ENCODE measurements around the gene DNM3. TPM values are rescaled to one million over a fixed set of nuclear protein-coding genes. Genes with fewer than 3 reads are reported as not detected.
A peak's percentile ranks its signal among the peaks of the same experiment; 100 is the strongest.

Gene DNM3
- total RNA-seq, 2 experiments from 2014 or later = 1.5 to 1.6 TPM

GRCh38 chr1:172398970-172399755 lies 557.9 kb downstream of the DNM3 start:
- ChIA-PET POLR2A (interaction anchor here (0.6 kb wide), 1 partner anchor 54 kb away, joined by 3 read pairs; no protein-coding TSS in a partner anchor), CTCF (interaction anchor here (0.6 to 6.6 kb wide), 40 partner anchors 9 to 599 kb away, joined by 3 to 56 read pairs (median 4); partner anchors contain the start of gene PIGC)
- peaks cover 9% of the 10 kb centered on the region for H3K36me3 Mint-ChIP-seq (ENCODE audit: low read depth)
- H3K4me1 Mint-ChIP-seq (ENCODE audit: low read depth) = peaks cover 64% of the 10 kb centered on the region
- ATAC-seq (no peak), DNase-seq (peak; percentile 31)
- no peaks in the 10 kb centered on the region for H3K27me3 Mint-ChIP-seq (ENCODE audit: low read depth)
- peak overlapping the region; percentile 31 for H3K4me3 Mint-ChIP-seq
- peak overlapping the region; percentile 63 for H3K27ac Mint-ChIP-seq
- H3K9me3 Mint-ChIP-seq (ENCODE audit: insufficient read depth) = no peaks in the 10 kb centered on the region

- Mint-ChIP-seq H3K4me1 (ENCODE audit: low read depth) (peaks cover 56% of the 10 kb centered on the region), H3K36me3 (ENCODE audit: low read depth) (peaks cover 3% of the 10 kb centered on the region), H3K27ac (no peak overlapping the region), H3K4me3 (no peak overlapping the region), H3K9me3 (ENCODE audit: insufficient read depth) (no peaks in the 10 kb centered on the region), H3K27me3 (ENCODE audit: low read depth) (no peaks in the 10 kb centered on the region)
- DNase-seq (no peak), ATAC-seq (no peak)
- CTCF ChIA-PET = interaction anchor here (0.6 to 6.6 kb wide), 44 partner anchors 8 to 755 kb away, joined by 3 to 56 read pairs (median 4); partner anchors contain the start of gene PIGC
- POLR2A ChIA-PET = interaction anchor here (0.6 kb wide), 1 partner anchor 55 kb away, joined by 3 read pairs; no protein-coding TSS in a partner anchor
These were observed 558.7 kb downstream of the DNM3 start for GRCh38 chr1:172399756-172400721.

- POLR2A ChIA-PET = no interaction called here
- no peak for DNase-seq
- Mint-ChIP-seq H3K4me1 (ENCODE audit: low read depth) (peaks cover 49% of the 10 kb centered on the region), H3K9me3 (ENCODE audit: insufficient read depth) (no peaks in the 10 kb centered on the region), H3K36me3 (ENCODE audit: low read depth) (peaks cover 3% of the 10 kb centered on the region), H3K27me3 (ENCODE audit: low read depth) (no peaks in the 10 kb centered on the region), H3K27ac (no peak overlapping the region), H3K4me3 (no peak overlapping the region)
- no peak for ATAC-seq
- CTCF ChIA-PET = interaction anchor here (0.7 to 6.6 kb wide), 17 partner anchors 11 to 756 kb away, joined by 3 to 56 read pairs (median 4); partner anchors contain the start of gene PIGC
These were observed 559.4 kb downstream of the DNM3 start for GRCh38 chr1:172400722-172401105.

GRCh38 chr1:172401477-172401876 lies 560.2 kb downstream of the DNM3 start:
- DNase-seq = no peak
- no peaks in the 10 kb centered on the region for H3K36me3 Mint-ChIP-seq (ENCODE audit: low read depth)
- POLR2A ChIA-PET = no interaction called here
- no peak for ATAC-seq
- no peaks in the 10 kb centered on the region for H3K27me3 Mint-ChIP-seq (ENCODE audit: low read depth)
- H3K4me3 Mint-ChIP-seq = no peak overlapping the region
- no peaks in the 10 kb centered on the region for H3K9me3 Mint-ChIP-seq (ENCODE audit: insufficient read depth)
- H3K4me1 Mint-ChIP-seq (ENCODE audit: low read depth) = peaks cover 44% of the 10 kb centered on the region
- CTCF ChIA-PET = interaction anchor here (0.9 to 6.6 kb wide), 9 partner anchors 10 to 757 kb away, joined by 3 to 56 read pairs (median 9); partner anchors contain the start of gene PIGC
- H3K27ac Mint-ChIP-seq = no peak overlapping the region

- ATAC-seq (no peak), DNase-seq (no peak)
- Mint-ChIP-seq H3K4me3 (no peak overlapping the region), H3K9me3 (ENCODE audit: insufficient read depth) (no peaks in the 10 kb centered on the region), H3K36me3 (ENCODE audit: low read depth) (no peaks in the 10 kb centered on the region), H3K4me1 (ENCODE audit: low read depth) (peaks cover 44% of the 10 kb centered on the region), H3K27ac (no peak overlapping the region), H3K27me3 (ENCODE audit: low read depth) (no peaks in the 10 kb centered on the region)
- ChIA-PET POLR2A (no interaction called here), CTCF (interaction anchor here (0.9 to 6.6 kb wide), 8 partner anchors 9 to 399 kb away, joined by 3 to 56 read pairs (median 9); partner anchors contain the start of gene PIGC)
These were observed 560.6 kb downstream of the DNM3 start for GRCh38 chr1:172401892-172402291.

GRCh38 chr1:172402878-172403569 lies 561.7 kb downstream of the DNM3 start:
- no peak overlapping the region for H3K4me3 Mint-ChIP-seq
- DNase-seq = no peak
- H3K27ac Mint-ChIP-seq = no peak overlapping the region
- peaks cover 43% of the 10 kb centered on the region for H3K4me1 Mint-ChIP-seq (ENCODE audit: low read depth)
- no peaks in the 10 kb centered on the region for H3K27me3 Mint-ChIP-seq (ENCODE audit: low read depth)
- ChIA-PET CTCF (interaction anchor here (0.6 to 6.6 kb wide), 9 partner anchors 13 to 632 kb away, joined by 3 to 56 read pairs (median 3); no protein-coding TSS in a partner anchor), POLR2A (no interaction called here)
- H3K9me3 Mint-ChIP-seq (ENCODE audit: insufficient read depth) = no peaks in the 10 kb centered on the region
- no peaks in the 10 kb centered on the region for H3K36me3 Mint-ChIP-seq (ENCODE audit: low read depth)
- no peak for ATAC-seq

GRCh38 chr1:172404121-172404520 lies 562.8 kb downstream of the DNM3 start:
- ATAC-seq (no peak), DNase-seq (no peak)
- Mint-ChIP-seq H3K27ac (no peak overlapping the region), H3K9me3 (ENCODE audit: insufficient read depth) (no peaks in the 10 kb centered on the region), H3K4me3 (no peak overlapping the region), H3K27me3 (ENCODE audit: low read depth) (no peaks in the 10 kb centered on the region), H3K36me3 (ENCODE audit: low read depth) (no peaks in the 10 kb centered on the region), H3K4me1 (ENCODE audit: low read depth) (peaks cover 32% of the 10 kb centered on the region)
- CTCF ChIA-PET = interaction anchor here (1.1 to 4.4 kb wide), 4 partner anchors 11 to 401 kb away, joined by 3 to 18 read pairs (median 6); no protein-coding TSS in a partner anchor
- POLR2A ChIA-PET = no interaction called here

GRCh38 chr1:172405912-172406311 lies 564.6 kb downstream of the DNM3 start:
- ATAC-seq = no peak

GRCh38 chr1:172406968-172407367 lies 565.7 kb downstream of the DNM3 start:
- POLR2A ChIA-PET = no interaction called here
- Mint-ChIP-seq H3K27me3 (ENCODE audit: low read depth) (no peaks in the 10 kb centered on the region), H3K4me3 (no peak overlapping the region), H3K36me3 (ENCODE audit: low read depth) (no peaks in the 10 kb centered on the region), H3K27ac (no peak overlapping the region), H3K4me1 (ENCODE audit: low read depth) (peaks cover 11% of the 10 kb centered on the region), H3K9me3 (ENCODE audit: insufficient read depth) (no peaks in the 10 kb centered on the region)
- no peak for ATAC-seq
- CTCF ChIA-PET = no interaction called here
- no peak for DNase-seq

More at GRCh38 chr1:172405912-172406311, 564.6 kb downstream of the DNM3 start:
- Mint-ChIP-seq H3K9me3 (ENCODE audit: insufficient read depth) (no peaks in the 10 kb centered on the region), H3K4me1 (ENCODE audit: low read depth) (peaks cover 14% of the 10 kb centered on the region), H3K36me3 (ENCODE audit: low read depth) (no peaks in the 10 kb centered on the region), H3K27ac (no peak overlapping the region), H3K27me3 (ENCODE audit: low read depth) (no peaks in the 10 kb centered on the region), H3K4me3 (no peak overlapping the region)
- ChIA-PET POLR2A (interaction anchor here (0.7 kb wide), 1 partner anchor 252 kb away, joined by 3 read pairs; no protein-coding TSS in a partner anchor), CTCF (interaction anchor here (1.0 to 4.4 kb wide), 5 partner anchors 11 to 403 kb away, joined by 3 to 18 read pairs (median 4); partner anchors contain the start of gene PIGC)
- DNase-seq = no peak

- POLR2A ChIA-PET = no interaction called here
- ATAC-seq (no peak), DNase-seq (no peak)
- no peaks in the 10 kb centered on the region for H3K36me3 Mint-ChIP-seq (ENCODE audit: low read depth)
- H3K4me1 Mint-ChIP-seq (ENCODE audit: low read depth) = no peaks in the 10 kb centered on the region
- CTCF ChIA-PET = interaction anchor here (1.3 to 1.5 kb wide), 2 partner anchors 12 to 20 kb away, joined by 3 to 5 read pairs; partner anchors contain the start of gene C1orf105
- no peak overlapping the region for H3K27ac Mint-ChIP-seq
- H3K4me3 Mint-ChIP-seq = no peak overlapping the region
- H3K27me3 Mint-ChIP-seq (ENCODE audit: low read depth) = no peaks in the 10 kb centered on the region
- H3K9me3 Mint-ChIP-seq (ENCODE audit: insufficient read depth) = no peaks in the 10 kb centered on the region
These were observed 567.7 kb downstream of the DNM3 start for GRCh38 chr1:172408958-172409357.

- H3K36me3 Mint-ChIP-seq (ENCODE audit: low read depth) = peaks cover 2% of the 10 kb centered on the region
- POLR2A ChIA-PET = no interaction called here
- CTCF ChIA-PET = interaction anchor here (1.0 kb wide), 1 partner anchor 20 kb away, joined by 4 read pairs; no protein-coding TSS in a partner anchor
- DNase-seq = no peak
- H3K4me1 Mint-ChIP-seq (ENCODE audit: low read depth) = no peaks in the 10 kb centered on the region
- H3K27ac Mint-ChIP-seq = no peak overlapping the region
- no peaks in the 10 kb centered on the region for H3K27me3 Mint-ChIP-seq (ENCODE audit: low read depth)
- H3K4me3 Mint-ChIP-seq = no peak overlapping the region
- no peaks in the 10 kb centered on the region for H3K9me3 Mint-ChIP-seq (ENCODE audit: insufficient read depth)
- no peak for ATAC-seq
These were observed 568.7 kb downstream of the DNM3 start for GRCh38 chr1:172410027-172410426.
